Measurements from ENCODE around the gene ANKRD36. TPM values are rescaled to one million over a fixed set of nuclear protein-coding genes. Genes with fewer than 3 reads are reported as not detected.
"Not testable (repeated sequence)": the region's sequence is repeated elsewhere in the genome, so short reads cannot be mapped to it uniquely, and the experiment has no call there.

ANKRD36 gene
- total RNA-seq (23.3 and 25.2 TPM in 2 replicates), polyA plus RNA-seq (3.7 and 4.8 TPM in 2 replicates), polyA minus RNA-seq (ENCODE audit: low replicate concordance) (3.6 and 4.2 TPM in 2 replicates)
- 2.7 and 3.5 TPM in 2 replicates for polyA plus RNA-seq (2012)

DNA sequence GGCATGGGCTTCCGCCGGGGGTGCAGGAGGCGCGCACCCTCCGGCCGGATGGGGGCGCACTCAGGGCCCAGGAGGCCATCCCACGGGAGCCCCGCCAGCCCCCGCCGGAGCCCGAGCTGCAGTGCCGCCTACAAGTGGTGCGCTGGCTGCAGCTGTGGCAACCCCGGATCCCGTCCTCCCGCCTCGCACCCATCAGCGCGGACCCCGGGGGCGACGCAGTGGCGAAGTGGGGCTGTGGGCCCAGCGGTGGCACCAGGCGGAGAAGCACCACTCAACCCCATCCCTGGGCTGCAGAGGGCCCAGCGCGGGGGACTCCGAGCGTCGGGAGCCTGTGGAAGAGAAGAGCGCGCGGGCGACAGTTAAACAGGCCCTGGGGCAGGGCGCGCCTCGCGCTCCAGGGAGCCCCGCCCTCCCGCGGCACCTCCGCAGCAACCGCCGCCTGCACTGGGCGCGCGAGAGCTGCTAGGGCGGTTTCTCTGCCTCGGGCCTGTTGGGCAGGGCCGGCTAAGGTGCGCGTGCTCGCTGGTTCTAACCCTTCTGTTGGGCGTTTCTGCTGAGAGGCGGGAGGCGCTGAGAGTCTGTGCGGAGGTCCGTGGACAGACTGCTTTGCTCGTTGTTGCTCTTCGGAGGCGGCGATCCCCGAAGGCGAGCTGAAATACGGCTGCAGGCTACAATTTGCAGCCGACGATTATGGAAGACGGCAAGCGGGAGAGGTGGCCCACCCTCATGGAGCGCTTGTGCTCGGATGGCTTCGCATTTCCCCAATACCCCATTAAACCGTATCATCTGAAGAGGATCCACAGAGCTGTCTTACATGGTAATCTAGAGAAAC lies at the start of gene ANKRD36:
ANKRD36 (plus strand) TSS at position 104 of the 832 bp plus-strand sequence; CDS start at position 691, 587 bp downstream.
- peak within 1 kb of the TSS; percentile 89 for H2AFZ ChIP-seq (ENCODE audit: low read length)
- TF ChIP-seq, protein P1, sequence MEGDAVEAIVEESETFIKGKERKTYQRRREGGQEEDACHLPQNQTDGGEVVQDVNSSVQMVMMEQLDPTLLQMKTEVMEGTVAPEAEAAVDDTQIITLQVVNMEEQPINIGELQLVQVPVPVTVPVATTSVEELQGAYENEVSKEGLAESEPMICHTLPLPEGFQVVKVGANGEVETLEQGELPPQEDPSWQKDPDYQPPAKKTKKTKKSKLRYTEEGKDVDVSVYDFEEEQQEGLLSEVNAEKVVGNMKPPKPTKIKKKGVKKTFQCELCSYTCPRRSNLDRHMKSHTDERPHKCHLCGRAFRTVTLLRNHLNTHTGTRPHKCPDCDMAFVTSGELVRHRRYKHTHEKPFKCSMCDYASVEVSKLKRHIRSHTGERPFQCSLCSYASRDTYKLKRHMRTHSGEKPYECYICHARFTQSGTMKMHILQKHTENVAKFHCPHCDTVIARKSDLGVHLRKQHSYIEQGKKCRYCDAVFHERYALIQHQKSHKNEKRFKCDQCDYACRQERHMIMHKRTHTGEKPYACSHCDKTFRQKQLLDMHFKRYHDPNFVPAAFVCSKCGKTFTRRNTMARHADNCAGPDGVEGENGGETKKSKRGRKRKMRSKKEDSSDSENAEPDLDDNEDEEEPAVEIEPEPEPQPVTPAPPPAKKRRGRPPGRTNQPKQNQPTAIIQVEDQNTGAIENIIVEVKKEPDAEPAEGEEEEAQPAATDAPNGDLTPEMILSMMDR (conservative IDR thresholded peaks at IDR 0.05 in 1 of 2, IDR thresholded peaks at IDR 0.05 in 1 of 2; ENCODE audit: low read depth in 1 of 2, low read length in 2 of 2), result peak in 1 of 2 donors; percentile 12
- H3K4me1 ChIP-seq (ENCODE audit: control insufficient read depth, extremely low read depth, insufficient read depth, low read length); H3K36me3 ChIP-seq (ENCODE audit: control insufficient read depth, insufficient read depth, low read length); H3K9me3 ChIP-seq (ENCODE audit: control insufficient read depth, insufficient read depth, low read depth, low read length); H4K20me1 ChIP-seq (ENCODE audit: control insufficient read depth, extremely low read depth, insufficient read depth, low read length); H3K79me2 ChIP-seq (ENCODE audit: control insufficient read depth, insufficient read depth, low read length); H3K27me3 ChIP-seq (ENCODE audit: control insufficient read depth, insufficient read depth, low read length): not testable (repeated sequence)
- DNase-seq (ENCODE audit: low read depth in 2 of 2), result peak; percentile 78 to 84
- peak within 1 kb of the TSS; percentile 69 for H3K4me2 ChIP-seq (ENCODE audit: extremely low read depth, insufficient read depth, low read length)
- H3K27ac ChIP-seq (ENCODE audit: insufficient read depth, low read length), result peak within 1 kb of the TSS; percentile 63
- peak within 1 kb of the TSS; percentile 16 to 81 (median 66) for H3K4me3 ChIP-seq (replicated peaks in 1 of 4; ENCODE audit: control extremely low read depth in 1 of 4, insufficient read depth in 1 of 4, low read depth in 3 of 4, low read length in 4 of 4)
- peak within 1 kb of the TSS; percentile 61 for H3K9ac ChIP-seq (ENCODE audit: insufficient read depth, low read length)

DNA sequence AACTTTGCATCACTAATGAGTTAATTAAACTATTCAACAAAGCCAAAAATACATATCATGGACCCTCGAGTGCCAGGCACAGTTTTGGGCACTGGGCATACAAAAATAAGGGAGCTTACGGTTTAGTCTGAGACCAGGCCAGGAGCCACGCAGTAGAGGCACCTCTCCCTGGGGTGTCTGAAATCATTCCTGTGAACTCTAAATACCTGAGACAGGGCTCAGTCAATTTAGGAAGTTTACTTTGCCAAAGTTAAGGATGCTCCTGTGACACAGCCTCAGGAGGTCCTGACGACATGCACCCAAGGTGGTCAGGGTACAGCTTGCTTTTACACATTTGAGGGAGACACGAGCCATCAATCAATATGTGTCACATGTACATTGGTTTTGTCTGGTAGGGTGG lies 46.9 kb upstream of the ANKRD36 start:
- not testable (repeated sequence) for H3K9ac ChIP-seq (ENCODE audit: insufficient read depth, low read length); H3K79me2 ChIP-seq (ENCODE audit: control insufficient read depth, insufficient read depth, low read length); H3K4me2 ChIP-seq (ENCODE audit: extremely low read depth, insufficient read depth, low read length); H3K36me3 ChIP-seq (ENCODE audit: control insufficient read depth, insufficient read depth, low read length); H3K4me3 ChIP-seq (replicated peaks in 1 of 4; ENCODE audit: control extremely low read depth in 1 of 4, insufficient read depth in 1 of 4, low read depth in 3 of 4, low read length in 4 of 4); DNase-seq (ENCODE audit: low read depth in 2 of 2); H3K27me3 ChIP-seq (ENCODE audit: control insufficient read depth, insufficient read depth, low read length); H3K9me3 ChIP-seq (ENCODE audit: control insufficient read depth, insufficient read depth, low read depth, low read length); H4K20me1 ChIP-seq (ENCODE audit: control insufficient read depth, extremely low read depth, insufficient read depth, low read length); H2AFZ ChIP-seq (ENCODE audit: low read length); H3K4me1 ChIP-seq (ENCODE audit: control insufficient read depth, extremely low read depth, insufficient read depth, low read length); H3K27ac ChIP-seq (ENCODE audit: insufficient read depth, low read length)

DNA sequence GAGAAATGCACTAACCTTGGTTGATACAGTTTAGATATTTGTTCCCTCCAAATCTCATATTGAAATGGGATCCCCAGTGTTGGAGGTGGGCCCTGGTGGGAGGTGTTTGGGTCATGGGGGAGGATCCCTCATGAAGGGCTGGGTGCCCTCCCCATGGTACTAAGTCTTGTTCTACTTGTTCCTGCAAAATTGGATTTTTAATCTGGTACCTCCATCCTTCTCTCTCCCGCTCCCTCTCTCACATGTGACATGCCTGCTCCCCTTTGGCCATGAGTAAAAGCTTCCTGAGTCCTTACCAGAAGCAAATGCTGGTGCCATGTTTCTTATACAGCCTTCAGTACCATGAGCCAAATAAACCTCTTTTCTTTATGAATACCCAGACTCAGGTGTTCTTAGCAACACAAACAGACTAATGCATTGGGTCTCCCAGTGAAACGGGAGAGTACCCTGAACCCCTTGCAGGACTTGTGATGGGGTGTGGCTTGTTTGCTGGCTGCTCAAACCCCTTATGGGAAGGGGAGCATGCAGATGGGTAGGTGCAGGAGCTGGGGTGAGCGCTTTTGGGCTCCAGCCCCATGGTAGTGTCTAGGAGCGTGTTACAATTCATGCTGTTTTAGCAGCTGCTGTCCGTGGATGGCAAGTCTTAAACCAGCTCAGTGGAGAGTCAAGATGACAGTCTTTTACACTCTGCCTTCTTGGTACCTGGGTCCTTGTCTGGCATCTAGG lies 45.5 kb upstream of the ANKRD36 start:
- TF ChIP-seq, protein P1 (conservative IDR thresholded peaks at IDR 0.05 in 1 of 2, IDR thresholded peaks at IDR 0.05 in 1 of 2; ENCODE audit: low read depth in 1 of 2, low read length in 2 of 2), result no peak
- no peak for TF ChIP-seq EZH2 (IDR thresholded peaks at IDR 0.05; ENCODE audit: low read length, missing control alignments)
- Histone ChIP-seq H3K4me1 (ENCODE audit: control insufficient read depth, extremely low read depth, insufficient read depth, low read length) (no peaks in the 10 kb centered on the region), H3K4me2 (ENCODE audit: extremely low read depth, insufficient read depth, low read length) (no peak overlapping the region)

More for the DNA sequence above, 45.5 kb upstream of the ANKRD36 start:
- DNase-seq (ENCODE audit: low read depth in 2 of 2), result no peak
- Histone ChIP-seq H3K27me3 (ENCODE audit: control insufficient read depth, insufficient read depth, low read length) (peaks cover 3% of the 10 kb centered on the region), H3K27ac (ENCODE audit: insufficient read depth, low read length) (no peak overlapping the region), H3K9ac (ENCODE audit: insufficient read depth, low read length) (no peak overlapping the region), H2AFZ (ENCODE audit: low read length) (no peak overlapping the region), H3K79me2 (ENCODE audit: control insufficient read depth, insufficient read depth, low read length) (no peaks in the 10 kb centered on the region), H4K20me1 (ENCODE audit: control insufficient read depth, extremely low read depth, insufficient read depth, low read length) (no peaks in the 10 kb centered on the region), H3K9me3 (ENCODE audit: control insufficient read depth, insufficient read depth, low read depth, low read length) (no peaks in the 10 kb centered on the region), H3K4me3 (replicated peaks in 1 of 4; ENCODE audit: control extremely low read depth in 1 of 4, insufficient read depth in 1 of 4, low read depth in 3 of 4, low read length in 4 of 4) (no peak overlapping the region), H3K36me3 (ENCODE audit: control insufficient read depth, insufficient read depth, low read length) (no peaks in the 10 kb centered on the region)

Data from fibroblast of lung (primary cell).